Stomach (tissue), 9 donors: ENCODE measurements around the gene MBNL3. TPM values are rescaled to one million over a fixed set of nuclear protein-coding genes. Genes with fewer than 3 reads are reported as not detected.
"Not testable (repeated sequence)": the region's sequence is repeated elsewhere in the genome, so short reads cannot be mapped to it uniquely, and the experiment has no call there.

Experiments
- DNase-seq, 2 donors: peaks; one replicate each; pipeline versions ENCODE4 v3.0.0 to v3.0.0-alpha.2; 2013 to 2019
- H3K27ac ChIP-seq, 5 donors: fragments of 200-600 bp in 4 of 5; sonication (generic) in 4 of 5; one replicate each; pipeline ENCODE4 v1.5.1; 2013 to 2019; ENCODE audit warnings: mild to moderate bottlenecking in 1 of 5, moderate library complexity in 1 of 5
- H3K27me3 ChIP-seq, 3 donors: fragments of 200-600 bp; sonication (generic); one replicate each; pipeline ENCODE4 v1.5.1; 2017 to 2019; ENCODE audit warnings: mixed run types in 1 of 3
- H3K36me3 ChIP-seq, 4 donors: fragments of 200-600 bp; sonication (generic); 1 replicate in 3 of 4; 2 replicates in 1 of 4; pipeline ENCODE4 v1.5.1; 2016 to 2019
- H3K4me1 ChIP-seq, 4 donors: fragments of 200-600 bp; sonication (generic); one replicate each; pipeline ENCODE4 v1.5.1; 2016 to 2019
- H3K4me3 ChIP-seq, 4 donors: fragments of 200-600 bp; sonication (generic) in 3 of 4; one replicate each; pipeline ENCODE4 v1.5.1; 2016 to 2019; ENCODE audit warnings: mild to moderate bottlenecking in 1 of 4
- H3K9me3 ChIP-seq, 4 donors: fragments of 200-600 bp; sonication (generic); one replicate each; pipeline ENCODE4 v1.5.1; 2016 to 2019
- CTCF ChIP-seq, 7 experiments: fragments of 450-650 bp in 4 of 7; fragments of 200-600 bp in 3 of 7; sonication (generic) in 3 of 7; IDR thresholded peaks; one replicate each; pipeline ENCODE4 v1.5.1; 2016 to 2019; ENCODE audit warnings: antibody characterized with exemption in 7 of 7, control low read depth in 2 of 7, mild to moderate bottlenecking in 1 of 7
- EP300 ChIP-seq: sonication (generic); formaldehyde crosslinking; IDR thresholded peaks from one replicate; pipeline ENCODE4 v1.6.1; 2017; ENCODE audit warnings: antibody characterized with exemption
- POLR2A ChIP-seq, 4 donors: fragments of 450-650 bp; IDR thresholded peaks; one replicate each; pipeline ENCODE4 v1.6.1; 2016; ENCODE audit warnings: antibody characterized with exemption in 4 of 4, control low read depth in 2 of 4, mild to moderate bottlenecking in 1 of 4, moderate library complexity in 1 of 4
- POLR2AphosphoS5 ChIP-seq, 3 donors: sonication (generic); formaldehyde crosslinking; IDR thresholded peaks; one replicate each; pipeline ENCODE4 v1.6.1; 2016; ENCODE audit warnings: antibody characterized with exemption in 3 of 3
- WGBS, 5 donors: extraction: QIAGEN DNeasy Blood & Tissue Kit in 3 of 5; methylation state at CpG; one replicate each; pipeline versions ENCODE4 v1.1.5 to v1.1.7; 2013 to 2018; 5-methylcytosine and 5-hydroxymethylcytosine counted together
- intact Hi-C: fragments of 100-400 bp; cut with DNase I; formaldehyde crosslinking; loops from one replicate; pipeline ENCODE4 v1.15.1; 2023; ENCODE audit warnings: low total_unique reads
- polyA plus RNA-seq, 3 donors: library from polyadenylated mRNA; stranded (reverse); fragments of 200-250 nt; gene quantifications; one replicate each; pipeline ENCODE4 v1.2.3, GENCODE V29; 2013
- total RNA-seq, 5 donors: library from RNA; depleted of rRNA; stranded (reverse); fragments of >200 nt; gene quantifications; one replicate each; pipeline versions ENCODE4 v1.1.0 to v1.2.3, GENCODE V29; 2014 to 2016
- donor health status: healthy with polysubstance abuse.
- donor health status: Bipolar disorder and iron deficiency.
- donor health status: healthy.

The MBNL3 gene
- total and polyA plus RNA-seq, 8 donors, result 2.0 to 31.7 (median 6.7) TPM

- Histone ChIP-seq H3K4me3 (no peak overlapping the region), H3K9me3 (peaks cover 0 to 17% (median 5%) of the 10 kb centered on the region in 4 donors), H3K27ac (no peak overlapping the region), H3K4me1 (no peaks in the 10 kb centered on the region), H3K27me3 (peaks cover 0 to 5% (median 0%) of the 10 kb centered on the region in 3 donors), H3K36me3 (no peaks in the 10 kb centered on the region)
- WGBS, 5 donors, result 68 to 81% (median 73%) methylated on average over 5 of the region's 5 CpGs
- no peak for DNase-seq
- TF ChIP-seq EP300 (no peak), POLR2AphosphoS5 (IDR thresholded peaks at IDR 0.05) (no peak), POLR2A (IDR thresholded peaks at IDR 0.05) (no peak), CTCF (IDR thresholded peaks at IDR 0.05) (no peak)
- intact Hi-C loops, result no loop called here
Observed at GRCh38 chrX:132452911-132453550, 35.8 kb downstream of the MBNL3 start.

GRCh38 chrX:132445909-132446308 is 42.9 kb downstream of the MBNL3 start:
- WGBS, 5 donors, result 69 to 95% (median 90%) methylated on average over 2 to 3 of the region's 3 CpGs

GRCh38 chrX:132444936-132445335 is 43.9 kb downstream of the MBNL3 start:
- Histone ChIP-seq H3K4me3 (no peak overlapping the region), H3K4me1 (peaks cover 0 to 7% (median 0%) of the 10 kb centered on the region in 4 donors), H3K27me3 (no peaks in the 10 kb centered on the region), H3K27ac (no peak overlapping the region), H3K36me3 (no peaks in the 10 kb centered on the region), H3K9me3 (peaks cover 0 to 29% (median 11%) of the 10 kb centered on the region in 4 donors)
- no peak for DNase-seq
- TF ChIP-seq POLR2A (IDR thresholded peaks at IDR 0.05) (no peak), EP300 (no peak), CTCF (IDR thresholded peaks at IDR 0.05) (no peak), POLR2AphosphoS5 (IDR thresholded peaks at IDR 0.05) (no peak)
- WGBS, 5 donors, result 28 to 70% (median 54%) methylated on average over 2 of the region's 2 CpGs
- intact Hi-C loops, result no loop called here

More at GRCh38 chrX:132445909-132446308, 42.9 kb downstream of the MBNL3 start:
- intact Hi-C loops, H3K36me3 ChIP-seq, H3K4me3 ChIP-seq, H3K27me3 ChIP-seq, H3K27ac ChIP-seq, DNase-seq, H3K4me1 ChIP-seq: not testable (repeated sequence)
- peaks cover 0 to 29% (median 12%) of the 10 kb centered on the region in 4 donors for H3K9me3 ChIP-seq

GRCh38 chrX:132443196-132444135 is 45.4 kb downstream of the MBNL3 start:
- Histone ChIP-seq H3K9me3 (peaks cover 0 to 22% (median 6%) of the 10 kb centered on the region in 4 donors), H3K36me3 (no peaks in the 10 kb centered on the region), H3K27me3 (no peaks in the 10 kb centered on the region), H3K4me1 (peaks cover 0 to 7% (median 0%) of the 10 kb centered on the region in 4 donors), H3K27ac (no peak overlapping the region), H3K4me3 (no peak overlapping the region)
- whole genome bisulfite sequencing, 5 donors, result 48 to 74% (median 61%) methylated on average over 5 of the region's 5 CpGs
- intact Hi-C loops, result no loop called here
- TF ChIP-seq EP300 (no peak), CTCF (IDR thresholded peaks at IDR 0.05) (no peak), POLR2AphosphoS5 (IDR thresholded peaks at IDR 0.05) (no peak), POLR2A (IDR thresholded peaks at IDR 0.05) (no peak)
- no peak for DNase-seq
